B cell (primary cell): ENCODE data around the gene HES7. TPM values are rescaled to one million over a fixed set of nuclear protein-coding genes. Genes with fewer than 3 reads are reported as not detected.

Experiments
- ATAC-seq: fragments of 200-7000 bp; cut with Tn5 transposase; one replicate; pipeline ENCODE4 v1.10.0; 2021; ENCODE audit warnings: low read depth, mild to moderate bottlenecking, moderate number of reproducible peaks, moderate library complexity
- CTCF ChIA-PET: fragments of 350-600 bp; sonication (Branson Sonifier 250); formaldehyde crosslinking; loops from one replicate; lab custom pipeline; 2021; ENCODE audit warnings: antibody characterized with exemption, inconsistent platforms; lab: Charles Lee
- POLR2A ChIA-PET: fragments of 350-600 bp; sonication (Branson Sonifier 250); formaldehyde crosslinking; loops from one replicate; lab custom pipeline; 2021; ENCODE audit warnings: antibody characterized with exemption; lab: Charles Lee
- DNase-seq: peaks from one replicate; pipeline ENCODE4 v3.0.0; 2013
- H2AFZ ChIP-seq: 2 replicates; pipeline ENCODE4 v1.6.1; 2012; ENCODE audit warnings: mild to moderate bottlenecking, low read depth, low read length; ENCODE audit not compliant: insufficient read depth, poor library complexity, severe bottlenecking
- H3K27ac ChIP-seq, 2 donors: 1 replicate in 1 of 2; 2 replicates in 1 of 2; pipeline ENCODE4 v1.5.1; 2012 to 2013; ENCODE audit warnings: low read length in 2 of 2, mild to moderate bottlenecking in 2 of 2, moderate library complexity in 1 of 2
- H3K27me3 ChIP-seq, 4 experiments: fragments of 200-600 bp in 1 of 4; sonication (generic) in 1 of 4; replicated peaks in 1 of 4; 1 replicate in 2 of 4; 2 replicates in 2 of 4; pipeline versions ENCODE4 v1.6.1 to v1.7.0; 2013 to 2016; ENCODE audit warnings: low read length in 3 of 4, mild to moderate bottlenecking in 2 of 4, mixed read lengths in 1 of 4, moderate library complexity in 1 of 4; ENCODE audit not compliant: insufficient read depth in 4 of 4, control insufficient read depth in 3 of 4; ENCODE audit errors: control extremely low read depth in 1 of 4
- H3K36me3 ChIP-seq, 2 experiments: replicated peaks in 1 of 2; 1 replicate in 1 of 2; 2 replicates in 1 of 2; pipeline versions ENCODE4 v1.6.1 to v1.7.1; 2013; ENCODE audit warnings: low read length in 1 of 2; ENCODE audit not compliant: insufficient read depth in 2 of 2, control insufficient read depth in 1 of 2; ENCODE audit errors: control extremely low read depth in 1 of 2, extremely low read depth in 1 of 2
- H3K4me1 ChIP-seq, 2 donors: fragments of 200-600 bp in 1 of 2; sonication (generic) in 1 of 2; 1 replicate in 1 of 2; 2 replicates in 1 of 2; pipeline versions ENCODE4 v1.5.1 to v1.6.1; 2013 to 2017; ENCODE audit warnings: low read length in 2 of 2; ENCODE audit not compliant: control insufficient read depth in 2 of 2, insufficient read depth in 2 of 2
- H3K4me2 ChIP-seq: replicated peaks from 2 replicates; pipeline ENCODE3; 2012; ENCODE audit warnings: mild to moderate bottlenecking, low read depth, low read length; ENCODE audit not compliant: poor library complexity, severe bottlenecking
- H3K4me3 ChIP-seq, 5 experiments: fragments of 200-600 bp in 1 of 5; sonication (generic) in 1 of 5; 1 replicate in 3 of 5; 2 replicates in 2 of 5; pipeline versions ENCODE4 v1.5.1 to v1.7.0; 2011 to 2016; ENCODE audit warnings: low read length in 4 of 5, mild to moderate bottlenecking in 4 of 5, low read depth in 2 of 5, control low read depth in 1 of 5, moderate library complexity in 1 of 5; ENCODE audit not compliant: insufficient read depth in 1 of 5; ENCODE audit errors: control extremely low read depth in 1 of 5, extremely low read depth in 1 of 5
- H3K79me2 ChIP-seq: fragments of 200-600 bp; sonication (generic); one replicate; pipeline ENCODE4 v1.6.0; 2016; ENCODE audit warnings: low read length; ENCODE audit not compliant: control insufficient read depth, insufficient read depth
- H3K9ac ChIP-seq: fragments of 200-600 bp; sonication (generic); 2 replicates; pipeline ENCODE4 v1.6.1; 2017; ENCODE audit warnings: mild to moderate bottlenecking, low read length, moderate library complexity
- H3K9me3 ChIP-seq, 3 donors: one replicate each; pipeline versions ENCODE4 v1.6.1 to v1.7.1; 2013; ENCODE audit warnings: low read length in 2 of 3; ENCODE audit not compliant: control insufficient read depth in 2 of 3, insufficient read depth in 1 of 3; ENCODE audit errors: control extremely low read depth in 1 of 3
- H4K20me1 ChIP-seq: 2 replicates; pipeline ENCODE4 v1.6.0; 2012; ENCODE audit warnings: mild to moderate bottlenecking, low read length; ENCODE audit not compliant: insufficient read depth, control insufficient read depth, poor library complexity, severe bottlenecking
- H3K27ac Mint-ChIP-seq: one replicate; pipeline ENCODE4 v1.8.0; 2021; ENCODE audit warnings: mixed read lengths
- H3K27me3 Mint-ChIP-seq: one replicate; pipeline ENCODE4 v1.8.0; 2021; ENCODE audit warnings: mixed read lengths
- H3K4me1 Mint-ChIP-seq: one replicate; pipeline ENCODE4 v1.8.0; 2021; ENCODE audit warnings: mixed read lengths
- H3K4me3 Mint-ChIP-seq: one replicate; pipeline ENCODE4 v1.8.0; 2021; ENCODE audit warnings: mixed read lengths
- H3K9me3 Mint-ChIP-seq: one replicate; pipeline ENCODE4 v1.8.0; 2022; ENCODE audit warnings: mixed read lengths; ENCODE audit not compliant: insufficient read depth
- EZH2 ChIP-seq: IDR thresholded peaks from 2 replicates; pipeline ENCODE4 v1.6.1; 2012; ENCODE audit warnings: borderline replicate concordance, low read depth, mild to moderate bottlenecking, moderate library complexity, low read length; ENCODE audit not compliant: insufficient read depth, poor library complexity, severe bottlenecking
- WGBS: methylation state at CpG from one replicate; pipeline ENCODE4 v1.1.5; 2013; ENCODE audit warnings: missing lambda C conversion rate; ENCODE audit not compliant: insufficient coverage; 5-methylcytosine and 5-hydroxymethylcytosine counted together
- intact Hi-C: fragments of 100-400 bp; cut with micrococcal nuclease; formaldehyde crosslinking; loops from one replicate; pipeline ENCODE4 v1.10.0; 2022
- polyA plus RNA-seq: library from polyadenylated mRNA; depleted of rRNA; stranded (reverse); fragments of >200 nt; gene quantifications from 2 replicates; pipeline ENCODE4 v1.2.3, GENCODE V29; 2012
- total RNA-seq, 2 donors: library from RNA; stranded (reverse); fragments of 120-200 nt in 1 of 2; gene quantifications; 1 replicate in 1 of 2; 2 replicates in 1 of 2; pipeline versions ENCODE4 v1.2.3 to v1.2.4, GENCODE V29; 2013 to 2022
- TF ChIP-seq, protein P1 (sequence below): fragments of 200-600 bp; IDR thresholded peaks from one replicate; pipeline ENCODE4 v1.8.0; 2022; ENCODE audit warnings: antibody characterized with exemption, mild to moderate bottlenecking

Gene HES7
- total and polyA plus RNA-seq, 2 donors (not counting 1 experiment from before 2014, with no cell fraction given) = 0.34 TPM; not detected in 1

DNA sequence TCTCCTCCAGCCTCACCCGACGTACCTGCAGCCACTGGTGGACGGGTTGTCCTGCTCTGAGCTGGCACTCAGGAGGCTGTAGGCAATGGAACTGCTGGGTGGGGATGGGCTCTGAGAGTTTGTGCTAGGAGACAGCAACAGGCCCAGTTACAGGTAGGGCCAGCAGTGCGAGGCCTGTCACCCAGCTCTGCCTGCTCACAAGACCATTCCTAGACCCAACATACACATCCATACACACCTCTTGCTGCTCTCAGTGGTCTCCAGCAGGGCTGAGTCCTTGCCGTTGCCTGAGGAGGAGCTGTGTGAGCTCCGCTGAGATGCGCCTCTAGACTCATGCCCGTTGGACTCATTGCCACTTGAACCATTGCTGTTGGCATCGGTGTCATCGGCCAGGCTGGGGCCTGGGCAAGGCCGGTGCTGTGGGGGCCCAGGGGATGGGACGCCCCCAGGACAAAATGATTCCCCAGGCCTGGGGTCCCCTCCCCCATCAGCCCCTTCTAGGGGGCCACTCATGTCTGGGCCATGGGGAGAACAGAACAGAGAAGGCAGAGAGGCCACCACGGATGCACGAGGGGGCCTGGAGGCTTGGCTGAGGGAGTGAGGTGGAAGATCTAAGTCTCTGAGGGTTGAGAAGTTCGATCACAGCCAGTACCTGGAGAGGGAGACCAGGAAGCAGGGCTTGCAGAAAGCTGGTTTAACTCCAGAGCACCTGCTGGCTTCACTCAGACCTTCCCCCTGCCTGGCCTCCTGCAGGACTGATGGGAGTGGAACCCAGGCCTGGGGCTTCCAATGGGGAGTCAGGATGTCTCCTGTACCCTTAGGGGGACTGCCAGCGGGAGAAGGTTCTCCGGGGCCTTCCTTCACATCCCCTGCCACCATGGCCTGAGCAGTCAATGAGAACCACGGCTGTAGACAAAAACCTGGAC lies 26.6 kb upstream of the HES7 start:
- H3K4me1 Mint-ChIP-seq = peaks cover 42% of the 10 kb centered on the region

More for the DNA sequence above, 26.6 kb upstream of the HES7 start:
- H3K4me3 Mint-ChIP-seq = peak overlapping the region; percentile 94
- peaks cover 46 to 58% of the 10 kb centered on the region in 2 donors for H3K4me1 ChIP-seq
- intact Hi-C loops = loop anchor here (1.0 kb wide), 1 partner anchor 11 kb away; no protein-coding TSS in a partner anchor
- peak overlapping the region; percentile 87 for H3K27ac Mint-ChIP-seq
- DNase-seq = no peak
- H3K36me3 ChIP-seq = peaks cover 0 to 49% of the 10 kb centered on the region in 2 experiments
- H3K79me2 ChIP-seq = peaks cover 58% of the 10 kb centered on the region
- no peaks in the 10 kb centered on the region for H3K27me3 ChIP-seq
- TF ChIP-seq, protein P1, sequence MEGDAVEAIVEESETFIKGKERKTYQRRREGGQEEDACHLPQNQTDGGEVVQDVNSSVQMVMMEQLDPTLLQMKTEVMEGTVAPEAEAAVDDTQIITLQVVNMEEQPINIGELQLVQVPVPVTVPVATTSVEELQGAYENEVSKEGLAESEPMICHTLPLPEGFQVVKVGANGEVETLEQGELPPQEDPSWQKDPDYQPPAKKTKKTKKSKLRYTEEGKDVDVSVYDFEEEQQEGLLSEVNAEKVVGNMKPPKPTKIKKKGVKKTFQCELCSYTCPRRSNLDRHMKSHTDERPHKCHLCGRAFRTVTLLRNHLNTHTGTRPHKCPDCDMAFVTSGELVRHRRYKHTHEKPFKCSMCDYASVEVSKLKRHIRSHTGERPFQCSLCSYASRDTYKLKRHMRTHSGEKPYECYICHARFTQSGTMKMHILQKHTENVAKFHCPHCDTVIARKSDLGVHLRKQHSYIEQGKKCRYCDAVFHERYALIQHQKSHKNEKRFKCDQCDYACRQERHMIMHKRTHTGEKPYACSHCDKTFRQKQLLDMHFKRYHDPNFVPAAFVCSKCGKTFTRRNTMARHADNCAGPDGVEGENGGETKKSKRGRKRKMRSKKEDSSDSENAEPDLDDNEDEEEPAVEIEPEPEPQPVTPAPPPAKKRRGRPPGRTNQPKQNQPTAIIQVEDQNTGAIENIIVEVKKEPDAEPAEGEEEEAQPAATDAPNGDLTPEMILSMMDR = no peak
- no peak for TF ChIP-seq EZH2
- 86% methylated on average over 13 of the region's 18 CpGs for WGBS
- POLR2A ChIA-PET = interaction anchor here (0.5 to 5.6 kb wide), 6 partner anchors 11 to 145 kb away, joined by 3 to 36 read pairs (median 8); partner anchors contain the start of genes CTC1, SLC25A35 and VAMP2
- no peaks in the 10 kb centered on the region for H3K9me3 Mint-ChIP-seq
- H3K9me3 ChIP-seq = peaks cover 0 to 6% (median 0%) of the 10 kb centered on the region in 3 donors
- peaks cover 59% of the 10 kb centered on the region for H4K20me1 ChIP-seq
- H2AFZ ChIP-seq = no peak overlapping the region
- H3K27ac ChIP-seq = peak overlapping the region; percentile 55 to 68
- H3K4me3 ChIP-seq = peak overlapping the region in 4 of 5 experiments; percentile 61 to 76 (median 72)
- H3K4me2 ChIP-seq = peak overlapping the region; percentile 98
- CTCF ChIA-PET = interaction anchor here (0.6 to 2.5 kb wide), 9 partner anchors 10 to 596 kb away, joined by 3 to 19 read pairs (median 5); partner anchors contain the start of gene ALOXE3
- H3K27me3 Mint-ChIP-seq = no peaks in the 10 kb centered on the region
- H3K9ac ChIP-seq = peak overlapping the region; percentile 76
- no peak for ATAC-seq
